Endodermal cell (in vitro differentiated cells): ENCODE data around the gene CNGA4. TPM values are rescaled to one million over a fixed set of nuclear protein-coding genes. Genes with fewer than 3 reads are reported as not detected.

Experiments
- DNase-seq: peaks from one replicate; pipeline ENCODE4 v3.0.0-alpha.2; 2017
- H3K27ac ChIP-seq: 2 replicates; pipeline ENCODE4 v1.5.1; 2013; ENCODE audit warnings: mild to moderate bottlenecking, low read depth, low read length, moderate library complexity
- H3K27me3 ChIP-seq: 2 replicates; pipeline ENCODE4 v1.6.1; 2013; ENCODE audit warnings: mild to moderate bottlenecking, low read length, moderate library complexity; ENCODE audit not compliant: insufficient read depth, control insufficient read depth, poor library complexity, severe bottlenecking
- H3K36me3 ChIP-seq: 2 replicates; pipeline ENCODE4 v1.7.0; 2013; ENCODE audit warnings: mild to moderate bottlenecking, low read length, moderate library complexity; ENCODE audit not compliant: control insufficient read depth, insufficient read depth
- H3K4me1 ChIP-seq: one replicate; pipeline ENCODE4 v1.7.0; 2013; ENCODE audit warnings: low read length; ENCODE audit not compliant: control insufficient read depth, insufficient read depth
- H3K4me3 ChIP-seq: 2 replicates; pipeline ENCODE4 v1.5.1; 2013; ENCODE audit warnings: mild to moderate bottlenecking, low read length, moderate library complexity
- H3K9ac ChIP-seq: 2 replicates; pipeline ENCODE4 v1.6.1; 2013; ENCODE audit warnings: mild to moderate bottlenecking, low read length, moderate library complexity; ENCODE audit not compliant: poor library complexity, severe bottlenecking; ENCODE audit errors: extremely low read depth
- H3K9me3 ChIP-seq: 2 replicates; pipeline ENCODE4 v1.6.1; 2013; ENCODE audit warnings: mild to moderate bottlenecking, low read length, moderate library complexity; ENCODE audit not compliant: control insufficient read depth
- H3K27ac Mint-ChIP-seq: 2 replicates; pipeline ENCODE4 v1.8.0; 2020; ENCODE audit warnings: mixed read lengths
- H3K27me3 Mint-ChIP-seq: 2 replicates; pipeline ENCODE4 v1.8.0; 2021; ENCODE audit warnings: mild to moderate bottlenecking, mixed read lengths; ENCODE audit not compliant: insufficient read depth
- H3K36me3 Mint-ChIP-seq: 2 replicates; pipeline ENCODE4 v1.8.0; 2020; ENCODE audit warnings: low read depth, mixed read lengths
- H3K4me1 Mint-ChIP-seq: 2 replicates; pipeline ENCODE4 v1.8.0; 2020; ENCODE audit warnings: mixed read lengths
- H3K4me3 Mint-ChIP-seq: 2 replicates; pipeline ENCODE4 v1.8.0; 2020; ENCODE audit warnings: mild to moderate bottlenecking, moderate library complexity, mixed read lengths
- H3K9me3 Mint-ChIP-seq: 2 replicates; pipeline ENCODE4 v1.8.0; 2020; ENCODE audit warnings: mild to moderate bottlenecking, mixed read lengths
- CTCF ChIP-seq: fragments of 200-600 bp; sonication (generic); conservative IDR thresholded peaks from 2 replicates; pipeline ENCODE4 v1.5.0; 2021; ENCODE audit warnings: antibody characterized with exemption, mild to moderate bottlenecking
- WGBS, 2 experiments: methylation state at CpG; one replicate each; pipeline versions ENCODE4 v1.1.5 to v1.1.7; 2013; ENCODE audit warnings: missing lambda C conversion rate in 2 of 2, mixed read lengths in 1 of 2; ENCODE audit not compliant: insufficient coverage in 1 of 2, insufficient read length in 1 of 2; 5-methylcytosine and 5-hydroxymethylcytosine counted together
- total RNA-seq, 2 donors: library from RNA; stranded (reverse); fragmentation: NEBNext Ultra II Directional in 1 of 2; extraction: Animal tissue kit (Norgen Biotek cat#: 25700) in 1 of 2; gene quantifications; 2 replicates in 1 of 2; 3 replicates in 1 of 2; pipeline ENCODE4 v1.2.1, GENCODE V29; 2021

Gene CNGA4
- total RNA-seq, 2 donors from 2014 or later = 1.7 to 4.3 TPM

- WGBS, 2 experiments = 60 to 77% methylated on average over 1 to 2 of the region's 2 CpGs
- Histone ChIP-seq H3K9me3 (no peaks in the 10 kb centered on the region), H3K4me3 (no peak overlapping the region), H3K4me1 (peaks cover 22% of the 10 kb centered on the region), H3K27ac (no peak overlapping the region), H3K9ac (no peak overlapping the region), H3K27me3 (no peaks in the 10 kb centered on the region), H3K36me3 (peaks cover 91% of the 10 kb centered on the region)
- Mint-ChIP-seq H3K4me1 (peaks cover 26% of the 10 kb centered on the region), H3K4me3 (no peak overlapping the region), H3K36me3 (peaks cover 62% of the 10 kb centered on the region), H3K27ac (no peak overlapping the region), H3K27me3 (no peaks in the 10 kb centered on the region), H3K9me3 (no peaks in the 10 kb centered on the region)
- DNase-seq = no peak
- TF ChIP-seq CTCF = no peak
Measured at GRCh38 chr11:6219359-6219758, 19.5 kb upstream of the CNGA4 start.

GRCh38 chr11:6223854-6224253 lies 15.0 kb upstream of the CNGA4 start:
- no peak for TF ChIP-seq CTCF
- DNase-seq = no peak
- WGBS, 2 experiments = 92 to 93% methylated on average over 7 to 17 of the region's 17 CpGs
- Histone ChIP-seq H3K9ac (no peak overlapping the region), H3K4me3 (no peak overlapping the region), H3K36me3 (peaks cover 52% of the 10 kb centered on the region), H3K27me3 (peaks cover 5% of the 10 kb centered on the region), H3K9me3 (no peaks in the 10 kb centered on the region), H3K27ac (no peak overlapping the region), H3K4me1 (peaks cover 16% of the 10 kb centered on the region)
- H3K36me3 Mint-ChIP-seq = peaks cover 40% of the 10 kb centered on the region
- peaks cover 2% of the 10 kb centered on the region for H3K27me3 Mint-ChIP-seq
- peaks cover 32% of the 10 kb centered on the region for H3K4me1 Mint-ChIP-seq
- H3K27ac Mint-ChIP-seq = no peak overlapping the region
- no peak overlapping the region for H3K4me3 Mint-ChIP-seq
- H3K9me3 Mint-ChIP-seq = no peaks in the 10 kb centered on the region

DNA sequence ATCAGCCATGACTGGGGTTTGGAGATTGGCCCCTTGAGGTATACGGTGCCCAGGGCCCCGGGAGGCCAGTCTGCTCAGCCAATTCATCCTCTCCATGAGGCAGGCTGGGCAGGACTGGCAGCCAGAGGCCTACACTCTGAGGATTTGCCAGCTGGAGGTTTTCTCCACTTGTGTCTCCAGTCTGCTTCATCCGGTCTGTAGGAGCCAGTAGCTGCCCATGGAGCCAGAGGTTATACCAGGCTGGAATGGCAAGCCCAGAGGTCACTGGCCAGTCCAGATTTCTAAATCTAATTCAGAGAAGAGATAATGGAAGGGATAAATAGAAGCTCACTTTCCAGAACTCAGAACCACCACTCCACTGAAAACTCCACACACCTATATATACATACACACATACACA lies 14.5 kb upstream of the CNGA4 start:
- no peak for DNase-seq

More for the DNA sequence above, 14.5 kb upstream of the CNGA4 start:
- Histone ChIP-seq H3K9ac (no peak overlapping the region), H3K27me3 (peaks cover 5% of the 10 kb centered on the region), H3K36me3 (peaks cover 46% of the 10 kb centered on the region), H3K27ac (no peak overlapping the region), H3K4me1 (peaks cover 16% of the 10 kb centered on the region), H3K4me3 (no peak overlapping the region), H3K9me3 (no peaks in the 10 kb centered on the region)
- H3K36me3 Mint-ChIP-seq = peaks cover 43% of the 10 kb centered on the region
- H3K27me3 Mint-ChIP-seq = peaks cover 2% of the 10 kb centered on the region
- H3K27ac Mint-ChIP-seq = no peak overlapping the region
- 94 to 100% methylated on average over 1 to 3 of the region's 3 CpGs for WGBS, 2 experiments
- H3K9me3 Mint-ChIP-seq = no peaks in the 10 kb centered on the region
- H3K4me3 Mint-ChIP-seq = no peak overlapping the region
- peaks cover 31% of the 10 kb centered on the region for H3K4me1 Mint-ChIP-seq
- TF ChIP-seq CTCF = no peak
